ENCODE data around the gene SCO2. TPM values are rescaled to one million over a fixed set of nuclear protein-coding genes. Genes with fewer than 3 reads are reported as not detected.
A peak's percentile ranks its signal among the peaks of the same experiment; 100 is the strongest.
"Not testable (repeated sequence)": the region's sequence is repeated elsewhere in the genome, so short reads cannot be mapped to it uniquely, and the experiment has no call there.

Gene SCO2
- total RNA-seq, 4 donors from 2014 or later: 2.5 to 3.9 (median 3.3) TPM; not detected in 1

- H3K4me1 ChIP-seq: peaks cover 0 to 44% (median 36%) of the 10 kb centered on the region in 4 donors
- DNase-seq (ENCODE audit: low spot score in 2 of 2): no peak
- H3K36me3 ChIP-seq: no peaks in the 10 kb centered on the region
- peaks cover 3 to 53% of the 10 kb centered on the region in 2 donors for H3K27me3 ChIP-seq
- no peak overlapping the region for H3K27ac ChIP-seq
- H3K4me3 ChIP-seq: no peak overlapping the region
- H3K9me3 ChIP-seq: no peaks in the 10 kb centered on the region
- TF ChIP-seq POLR2A (IDR thresholded peaks at IDR 0.05): no peak
- no peak for TF ChIP-seq CTCF (IDR thresholded peaks at IDR 0.05)
- 85 to 88% methylated on average over 8 of the region's 8 CpGs for WGBS, 2 donors
Observed at GRCh38 chr22:50535113-50535512, 9.7 kb upstream of the SCO2 start.

GRCh38 chr22:50533856-50534711, 8.7 kb upstream of the SCO2 start:
- WGBS, 2 donors: 48 to 50% methylated on average over 21 of the region's 21 CpGs
- DNase-seq (ENCODE audit: low spot score in 2 of 2): peak in 1 of 2 donors; percentile 25
- H3K9me3 ChIP-seq, H3K36me3 ChIP-seq, H3K4me3 ChIP-seq: not testable (repeated sequence)
- peaks cover 3 to 59% of the 10 kb centered on the region in 2 donors for H3K27me3 ChIP-seq
- peak overlapping the region in 3 of 4 donors; percentile 44 to 52 (median 49) for H3K27ac ChIP-seq
- peak in 1 of 2 donors; percentile 50 for TF ChIP-seq EP300 (IDR thresholded peaks at IDR 0.05)
- TF ChIP-seq POLR2A (IDR thresholded peaks at IDR 0.05): peak; percentile 22 to 25
- H3K4me1 ChIP-seq: peaks cover 0 to 47% (median 32%) of the 10 kb centered on the region in 4 donors

- H3K27ac ChIP-seq: peak overlapping the region in 3 of 4 donors; percentile 52 to 94 (median 85)
- peaks cover 0 to 49% (median 24%) of the 10 kb centered on the region in 4 donors for H3K4me1 ChIP-seq
- no peak for TF ChIP-seq POLR2A (IDR thresholded peaks at IDR 0.05)
- TF ChIP-seq CTCF (IDR thresholded peaks at IDR 0.05): no peak
- TF ChIP-seq EP300 (IDR thresholded peaks at IDR 0.05): no peak
- peaks cover 3 to 59% of the 10 kb centered on the region in 2 donors for H3K27me3 ChIP-seq
- no peak for DNase-seq (ENCODE audit: low spot score in 2 of 2)
- H3K4me3 ChIP-seq: no peak overlapping the region
- WGBS, 2 donors: 73 to 78% methylated on average over 19 of the region's 19 CpGs
- no peaks in the 10 kb centered on the region for H3K9me3 ChIP-seq
- H3K36me3 ChIP-seq: no peaks in the 10 kb centered on the region
Observed at GRCh38 chr22:50532824-50533796, 7.7 kb upstream of the SCO2 start.

GRCh38 chr22:50531962-50532674, 6.7 kb upstream of the SCO2 start:
- H3K4me3 ChIP-seq: peak overlapping the region; percentile 31 to 60 (median 52)
- H3K4me1 ChIP-seq: peaks cover 0 to 57% (median 26%) of the 10 kb centered on the region in 4 donors
- DNase-seq (ENCODE audit: low spot score in 2 of 2): peak; percentile 63 to 70
- peaks cover 3 to 59% of the 10 kb centered on the region in 2 donors for H3K27me3 ChIP-seq
- no peaks in the 10 kb centered on the region for H3K36me3 ChIP-seq
- H3K27ac ChIP-seq: peak overlapping the region; percentile 56 to 96 (median 90)
- TF ChIP-seq POLR2A (IDR thresholded peaks at IDR 0.05) (peak in 1 of 2 donors; percentile 18), EP300 (IDR thresholded peaks at IDR 0.05) (peak in 1 of 2 donors; percentile 20), CTCF (IDR thresholded peaks at IDR 0.05) (no peak)
- WGBS, 2 donors: 4 to 9% methylated on average over 4 to 54 of the region's 56 CpGs
- no peaks in the 10 kb centered on the region for H3K9me3 ChIP-seq

- Histone ChIP-seq H3K9me3 (no peaks in the 10 kb centered on the region), H3K36me3 (no peaks in the 10 kb centered on the region), H3K4me1 (peaks cover 0 to 63% (median 30%) of the 10 kb centered on the region in 4 donors), H3K27me3 (peaks cover 3 to 59% of the 10 kb centered on the region in 2 donors), H3K27ac (peak overlapping the region; percentile 56 to 96 (median 90)), H3K4me3 (peak overlapping the region; percentile 31 to 60 (median 52))
- DNase-seq (ENCODE audit: low spot score in 2 of 2): peak in 1 of 2 donors; percentile 19
- 0 to 3% methylated on average over 26 to 34 of the region's 44 CpGs for WGBS, 2 donors
- TF ChIP-seq EP300 (IDR thresholded peaks at IDR 0.05) (no peak), POLR2A (IDR thresholded peaks at IDR 0.05) (no peak), CTCF (IDR thresholded peaks at IDR 0.05) (no peak)
Observed at GRCh38 chr22:50531546-50531961, 6.2 kb upstream of the SCO2 start.

Data from tibial nerve (tissue), 4 donors.